ENCODE data around the gene ATE1. TPM values are rescaled to one million over a fixed set of nuclear protein-coding genes. Genes with fewer than 3 reads are reported as not detected.

The ATE1 gene
- total and polyA plus RNA-seq, 2 donors (not counting 3 experiments of a cell fraction or from before 2014, with no cell fraction given) = 8.7 to 27.1 TPM

GRCh38 chr10:121949049-121949448 lies 21.2 kb upstream of the ATE1 start:
- Histone ChIP-seq H3K36me3 (ENCODE audit: control insufficient read depth in 2 of 2, extremely low read depth in 1 of 2, insufficient read depth in 2 of 2, low read length in 2 of 2) (peaks cover 0 to 2% of the 10 kb centered on the region in 2 experiments), H3K4me1 (ENCODE audit: control insufficient read depth, extremely low read depth, insufficient read depth, low read length) (peaks cover 8% of the 10 kb centered on the region), H3K79me2 (ENCODE audit: control insufficient read depth, insufficient read depth, low read length) (no peaks in the 10 kb centered on the region), H3K27me3 (ENCODE audit: control insufficient read depth in 2 of 2, insufficient read depth in 2 of 2, low read length in 2 of 2) (no peaks in the 10 kb centered on the region), H4K20me1 (replicated peaks; ENCODE audit: control insufficient read depth, extremely low read depth, insufficient read depth, low read length) (no peaks in the 10 kb centered on the region), H3K27ac (ENCODE audit: insufficient read depth, low read depth, low read length) (no peak overlapping the region), H3K9me3 (replicated peaks; ENCODE audit: control insufficient read depth, insufficient read depth, low read length) (no peaks in the 10 kb centered on the region), H2AFZ (ENCODE audit: low read depth, low read length) (no peak overlapping the region), H3K9ac (replicated peaks; ENCODE audit: extremely low read depth, insufficient read depth, low read length) (no peak overlapping the region), H3K4me3 (replicated peaks in 1 of 3; ENCODE audit: insufficient read depth in 1 of 3, low read depth in 1 of 3, low read length in 3 of 3) (no peak overlapping the region), H3K4me2 (ENCODE audit: insufficient read depth, low read length) (no peak overlapping the region), H3K9me1 (replicated peaks; ENCODE audit: control insufficient read depth, extremely low read depth, insufficient read depth, low read length) (no peaks in the 10 kb centered on the region)
- ChIA-PET CTCF (interaction anchor here (1.3 kb wide), 1 partner anchor 14 kb away, joined by 3 read pairs; no protein-coding TSS in a partner anchor), POLR2A (no interaction called here)
- BruUV-seq (replicated peaks) = no TSS peak
- no peak for DNase-seq (ENCODE audit: low read depth, low spot score)
- dilution Hi-C loops (cut with MboI; ENCODE audit: extremely low pct_ligation_motif_present, low sequenced_read_pairs) (no loop called here), intact Hi-C loops (cut with micrococcal nuclease) (no loop called here)
- FAIRE-seq = no peak
- TF ChIP-seq POLR2A (IDR thresholded peaks at IDR 0.05; ENCODE audit: low read depth, low read length) (no peak), GATA2 (IDR thresholded peaks at IDR 0.05; ENCODE audit: insufficient read depth, insufficient read length, low read depth, low read length) (no peak)
- TF ChIP-seq, protein P1, sequence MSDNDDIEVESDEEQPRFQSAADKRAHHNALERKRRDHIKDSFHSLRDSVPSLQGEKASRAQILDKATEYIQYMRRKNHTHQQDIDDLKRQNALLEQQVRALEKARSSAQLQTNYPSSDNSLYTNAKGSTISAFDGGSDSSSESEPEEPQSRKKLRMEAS (IDR thresholded peaks at IDR 0.05; ENCODE audit: insufficient read depth, insufficient read length) = no peak

- Histone ChIP-seq H3K79me2 (ENCODE audit: control insufficient read depth, insufficient read depth, low read length) (no peaks in the 10 kb centered on the region), H3K4me3 (replicated peaks in 1 of 3; ENCODE audit: insufficient read depth in 1 of 3, low read depth in 1 of 3, low read length in 3 of 3) (no peak overlapping the region), H3K36me3 (ENCODE audit: control insufficient read depth in 2 of 2, extremely low read depth in 1 of 2, insufficient read depth in 2 of 2, low read length in 2 of 2) (peaks cover 0 to 2% of the 10 kb centered on the region in 2 experiments), H3K27me3 (ENCODE audit: control insufficient read depth in 2 of 2, insufficient read depth in 2 of 2, low read length in 2 of 2) (no peaks in the 10 kb centered on the region), H3K9me1 (replicated peaks; ENCODE audit: control insufficient read depth, extremely low read depth, insufficient read depth, low read length) (no peaks in the 10 kb centered on the region), H2AFZ (ENCODE audit: low read depth, low read length) (peak overlapping the region; percentile 45), H3K9ac (replicated peaks; ENCODE audit: extremely low read depth, insufficient read depth, low read length) (no peak overlapping the region), H3K9me3 (replicated peaks; ENCODE audit: control insufficient read depth, insufficient read depth, low read length) (no peaks in the 10 kb centered on the region), H3K4me2 (ENCODE audit: insufficient read depth, low read length) (no peak overlapping the region), H3K27ac (ENCODE audit: insufficient read depth, low read depth, low read length) (peak overlapping the region; percentile 22), H4K20me1 (replicated peaks; ENCODE audit: control insufficient read depth, extremely low read depth, insufficient read depth, low read length) (no peaks in the 10 kb centered on the region), H3K4me1 (ENCODE audit: control insufficient read depth, extremely low read depth, insufficient read depth, low read length) (peaks cover 20% of the 10 kb centered on the region)
- ChIA-PET POLR2A (interaction anchor here (0.6 to 1.1 kb wide), 3 partner anchors 8 to 1470 kb away, joined by 3 to 4 read pairs (median 4); partner anchors contain the start of gene ATE1), CTCF (interaction anchor here (0.6 to 1.8 kb wide), 5 partner anchors 9 to 47 kb away, joined by 3 to 5 read pairs (median 3); partner anchors contain the start of gene ATE1)
- BruUV-seq (replicated peaks) = no TSS peak
- TF ChIP-seq GATA2 (IDR thresholded peaks at IDR 0.05; ENCODE audit: insufficient read depth, insufficient read length, low read depth, low read length) (no peak), FOS (IDR thresholded peaks at IDR 0.05; ENCODE audit: borderline replicate concordance, insufficient read depth, low read length) (no peak), POLR2AphosphoS5 (IDR thresholded peaks at IDR 0.05; ENCODE audit: insufficient read depth, low read depth, low read length) (no peak), JUN (IDR thresholded peaks at IDR 0.05; ENCODE audit: borderline replicate concordance, insufficient read depth, insufficient read length, low read depth) (no peak), MYC (IDR thresholded peaks at IDR 0.05; ENCODE audit: low read depth, low read length) (no peak), EZH2 (IDR thresholded peaks at IDR 0.05; ENCODE audit: borderline replicate concordance, low read depth, low read length, severe bottlenecking) (no peak), POLR2A (IDR thresholded peaks at IDR 0.05; ENCODE audit: low read depth, low read length) (no peak)
- TF ChIP-seq, protein P1 (IDR thresholded peaks at IDR 0.05; ENCODE audit: insufficient read depth, insufficient read length) = no peak
- TF ChIP-seq, protein P2, sequence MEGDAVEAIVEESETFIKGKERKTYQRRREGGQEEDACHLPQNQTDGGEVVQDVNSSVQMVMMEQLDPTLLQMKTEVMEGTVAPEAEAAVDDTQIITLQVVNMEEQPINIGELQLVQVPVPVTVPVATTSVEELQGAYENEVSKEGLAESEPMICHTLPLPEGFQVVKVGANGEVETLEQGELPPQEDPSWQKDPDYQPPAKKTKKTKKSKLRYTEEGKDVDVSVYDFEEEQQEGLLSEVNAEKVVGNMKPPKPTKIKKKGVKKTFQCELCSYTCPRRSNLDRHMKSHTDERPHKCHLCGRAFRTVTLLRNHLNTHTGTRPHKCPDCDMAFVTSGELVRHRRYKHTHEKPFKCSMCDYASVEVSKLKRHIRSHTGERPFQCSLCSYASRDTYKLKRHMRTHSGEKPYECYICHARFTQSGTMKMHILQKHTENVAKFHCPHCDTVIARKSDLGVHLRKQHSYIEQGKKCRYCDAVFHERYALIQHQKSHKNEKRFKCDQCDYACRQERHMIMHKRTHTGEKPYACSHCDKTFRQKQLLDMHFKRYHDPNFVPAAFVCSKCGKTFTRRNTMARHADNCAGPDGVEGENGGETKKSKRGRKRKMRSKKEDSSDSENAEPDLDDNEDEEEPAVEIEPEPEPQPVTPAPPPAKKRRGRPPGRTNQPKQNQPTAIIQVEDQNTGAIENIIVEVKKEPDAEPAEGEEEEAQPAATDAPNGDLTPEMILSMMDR (IDR thresholded peaks at IDR 0.05; ENCODE audit: extremely low read depth in 1 of 2, insufficient read depth in 1 of 2, low read depth in 1 of 2, low read length in 2 of 2) = no peak
- dilution Hi-C loops (cut with MboI; ENCODE audit: extremely low pct_ligation_motif_present, low sequenced_read_pairs) (no loop called here), intact Hi-C loops (cut with micrococcal nuclease) (no loop called here)
- DNase-seq (ENCODE audit: low read depth, low spot score) = no peak
- peak; percentile 70 for FAIRE-seq
Observed at GRCh38 chr10:121947343-121948330, 19.8 kb upstream of the ATE1 start.
